GM12878 (cell line): Measurements from ENCODE around the gene ACTR10. TPM values are rescaled to one million over a fixed set of nuclear protein-coding genes. Genes with fewer than 3 reads are reported as not detected.
A peak's percentile ranks its signal among the peaks of the same experiment; 100 is the strongest.

Experiments used
- ATAC-seq: fragments of 200-7000 bp; cut with Tn5 transposase; 3 replicates; pipeline ENCODE4 v1.9.1; 2020; ENCODE audit warnings: mild to moderate bottlenecking, moderate library complexity
- BruUV-seq: library from RNA; stranded (reverse); fragments of 400-500 nt; replicated peaks from 2 replicates; lab custom pipeline; 2021; lab: Mats Ljungman, UMichigan
- CTCF ChIA-PET: fragments of 300-600 bp; sonication (Branson Sonifier 250); formaldehyde crosslinking; extraction: SDS; loops from one replicate; lab custom pipeline; 2021; ENCODE audit warnings: inconsistent platforms; lab: Yijun Ruan, JAX
- POLR2A ChIA-PET: fragments of 350-600 bp; formaldehyde crosslinking; extraction: SDS; loops from one replicate; lab custom pipeline; 2021; ENCODE audit warnings: inconsistent platforms; lab: Charles Lee
- RAD21 ChIA-PET: fragments of 300-600 bp; sonication (Branson Sonifier 250); formaldehyde crosslinking; loops from one replicate; lab custom pipeline; 2023; ENCODE audit warnings: antibody characterized with exemption; ENCODE audit not compliant: unreplicated experiment; lab: Charles Lee
- SMC1A ChIA-PET: fragments of 300-600 bp; sonication (Branson Sonifier 250); formaldehyde crosslinking; loops from one replicate; lab custom pipeline; 2023; ENCODE audit not compliant: unreplicated experiment, uncharacterized antibody; lab: Charles Lee
- DNase-seq: peaks from one replicate; pipeline ENCODE4 v3.0.0-alpha.2; 2011; ENCODE audit warnings: low read depth, low spot score
- FAIRE-seq: peaks from 3 replicates; lab custom pipeline; 2011; peaks lifted over from hg19 to GRCh38; lab: Jason Lieb, UNC
- H2AFZ ChIP-seq: 2 replicates; pipeline ENCODE4 v1.6.0; 2011; ENCODE audit warnings: low read depth, low read length, control low read depth; ENCODE audit not compliant: control insufficient read depth
- H3K27ac ChIP-seq: 2 replicates; pipeline ENCODE4 v1.5.1; 2011; ENCODE audit warnings: control low read depth; ENCODE audit not compliant: control insufficient read depth, insufficient read depth
- H3K27me3 ChIP-seq, 2 experiments: replicated peaks in 1 of 2; 2 replicates each; pipeline versions ENCODE4 v1.6.0 to v1.6.1; 2011; ENCODE audit warnings: low read length in 1 of 2; ENCODE audit not compliant: control insufficient read depth in 2 of 2, insufficient read depth in 2 of 2
- H3K36me3 ChIP-seq, 2 experiments: 2 replicates each; pipeline ENCODE4 v1.5.1; 2011; ENCODE audit warnings: low read length in 1 of 2; ENCODE audit not compliant: control insufficient read depth in 2 of 2, insufficient read depth in 2 of 2
- H3K4me1 ChIP-seq: 2 replicates; pipeline ENCODE4 v1.6.1; 2011; ENCODE audit warnings: mild to moderate bottlenecking, low read length, moderate library complexity, mixed read lengths; ENCODE audit not compliant: control insufficient read depth, insufficient read depth
- H3K4me2 ChIP-seq: 2 replicates; pipeline ENCODE4 v1.6.0; 2011; ENCODE audit warnings: control low read depth; ENCODE audit not compliant: control insufficient read depth, insufficient read depth
- H3K4me3 ChIP-seq: fragments of 200-600 bp; sonication (generic); 2 replicates; pipeline ENCODE4 v1.5.1; 2016
- H3K79me2 ChIP-seq: 2 replicates; pipeline ENCODE4 v1.6.0; 2011; ENCODE audit warnings: low read length; ENCODE audit not compliant: control insufficient read depth, insufficient read depth
- H3K9ac ChIP-seq: 2 replicates; pipeline ENCODE4 v1.8.0; 2011; ENCODE audit warnings: low read length, control low read depth, mixed read lengths; ENCODE audit not compliant: control insufficient read depth, insufficient read depth
- H3K9me3 ChIP-seq: replicated peaks from 3 replicates; pipeline ENCODE4 v1.5.1; 2011; ENCODE audit warnings: mild to moderate bottlenecking, low read length; ENCODE audit not compliant: control insufficient read depth, insufficient read depth
- H4K20me1 ChIP-seq: 2 replicates; pipeline ENCODE4 v1.6.0; 2011; ENCODE audit not compliant: control insufficient read depth, insufficient read depth
- DPF2 ChIP-seq: fragments of 450-650 bp; IDR thresholded peaks from 2 replicates; pipeline ENCODE4 v1.6.1; 2017; ENCODE audit warnings: mild to moderate bottlenecking
- FOS ChIP-seq: IDR thresholded peaks from 3 replicates; pipeline ENCODE4 v1.6.1; 2011; ENCODE audit warnings: borderline replicate concordance; ENCODE audit not compliant: insufficient read length; ENCODE audit errors: extremely low read depth
- FOXK2 ChIP-seq: fragments of 450-650 bp; IDR thresholded peaks from 2 replicates; pipeline ENCODE4 v1.6.1; 2017; ENCODE audit warnings: mild to moderate bottlenecking, moderate library complexity
- HDAC2 ChIP-seq: fragments of 200-600 bp; sonication (generic); IDR thresholded peaks from 2 replicates; pipeline ENCODE4 v1.6.1; 2017
- HDAC6 ChIP-seq: fragments of 200-600 bp; sonication (generic); IDR thresholded peaks from one replicate; pipeline ENCODE4 v1.8.0; 2017; ENCODE audit warnings: antibody characterized with exemption; ENCODE audit not compliant: unreplicated experiment
- IKZF1 ChIP-seq: fragments of 450-650 bp; conservative IDR thresholded peaks from 2 replicates; pipeline ENCODE4 v1.6.1; 2017; ENCODE audit warnings: antibody characterized with exemption, mild to moderate bottlenecking
- NBN ChIP-seq: fragments of 450-650 bp; IDR thresholded peaks from 2 replicates; pipeline ENCODE4 v1.6.1; 2016
- NKRF ChIP-seq: fragments of 450-650 bp; conservative IDR thresholded peaks from 2 replicates; pipeline ENCODE4 v1.6.1; 2017; ENCODE audit warnings: mild to moderate bottlenecking, moderate library complexity
- PAX5 ChIP-seq: IDR thresholded peaks from 2 replicates; pipeline ENCODE4 v1.6.1; 2011; ENCODE audit warnings: low read depth, low read length, borderline replicate concordance
- SMAD1 ChIP-seq: fragments of 450-650 bp; IDR thresholded peaks from 2 replicates; pipeline ENCODE4 v1.6.1; 2018; ENCODE audit warnings: mild to moderate bottlenecking, low read depth; ENCODE audit not compliant: partially characterized antibody
- SRF ChIP-seq, 2 experiments: IDR thresholded peaks; 2 replicates each; pipeline ENCODE4 v1.6.1; 2011; ENCODE audit warnings: low read depth in 2 of 2, low read length in 2 of 2, mild to moderate bottlenecking in 1 of 2, moderate library complexity in 1 of 2
- STAT3 ChIP-seq: IDR thresholded peaks from 2 replicates; pipeline ENCODE4 v1.6.1; 2011; ENCODE audit warnings: low read depth, low read length, improper control_type of control experiment
- WGBS: methylation state at CpG from one replicate; pipeline ENCODE4 v1.1.6; 2016; ENCODE audit warnings: low lambda C conversion rate; ENCODE audit not compliant: insufficient replicate concordance, insufficient coverage; ENCODE audit errors: missing lambda C conversion rate; 5-methylcytosine and 5-hydroxymethylcytosine counted together
- in situ Hi-C: fragments of 300-500 bp; cut with MboI; formaldehyde crosslinking; loops from 9 replicates; pipeline ENCODE4 v1.14.3; 2018; ENCODE audit warnings: mixed read lengths
- intact Hi-C: fragments of 100-400 bp; cut with micrococcal nuclease; formaldehyde crosslinking; loops from one replicate; pipeline ENCODE4 v1.14.2; 2022; ENCODE audit not compliant: unreplicated experiment
- polyA plus RNA-seq, 11 experiments: library from polyadenylated mRNA; depleted of rRNA in 4 of 11; unstranded in 6 of 11; stranded (reverse) in 5 of 11; fragments of >200 nt; fragmentation: Nextera tagmentation in 4 of 11; fragmentation: Illumina TruSeq in 1 of 11; extraction: Ambion mirVana in 4 of 11; extraction: Trizol in 1 of 11; gene quantifications; 1 replicate in 1 of 11; 2 replicates in 10 of 11; pipeline versions ENCODE4 v1.2.1 to v1.2.3, GENCODE V29; 2011 to 2016; ENCODE audit warnings: inconsistent platforms in 2 of 11, missing spikeins in 2 of 11, low read depth in 1 of 11
- total RNA-seq, 4 experiments: library from RNA; depleted of rRNA in 3 of 4; stranded (reverse); fragments of >200 nt in 3 of 4; fragmentation: Illumina TruSeq in 1 of 4; extraction: Trizol in 1 of 4; gene quantifications; 2 replicates each; pipeline versions ENCODE4 v1.2.1 to v1.2.3, GENCODE V29; 2013 to 2021

Gene ACTR10
- total and polyA plus RNA-seq, 10 of the 15 experiments (the other 5 are each of a cell fraction or from before 2014, with no cell fraction given): 26.0 to 74.3 (median 38.9) TPM

GRCh38 chr14:58150243-58150805 is 49.6 kb upstream of the ACTR10 start:
- Histone ChIP-seq H4K20me1 (no peaks in the 10 kb centered on the region), H3K4me2 (no peak overlapping the region), H2AFZ (no peak overlapping the region), H3K79me2 (no peaks in the 10 kb centered on the region), H3K27ac (no peak overlapping the region), H3K9ac (no peak overlapping the region), H3K9me3 (no peaks in the 10 kb centered on the region), H3K4me1 (no peaks in the 10 kb centered on the region; the same call in 1 of the 2 replicates), H3K27me3 (peaks cover 9 to 16% of the 10 kb centered on the region in 2 experiments; a peak in 2 of 4 replicates), H3K4me3 (no peak overlapping the region), H3K36me3 (no peaks in the 10 kb centered on the region)
- CTCF ChIA-PET: no interaction called here
- FAIRE-seq (no peak), DNase-seq (no peak), ATAC-seq (no peak)
- no TSS peak for BruUV-seq
- RAD21 ChIA-PET: no interaction called here
- intact Hi-C loops (no loop called here), in situ Hi-C loops (no loop called here)
- TF ChIP-seq NBN (no peak), SRF (IDR thresholded peaks at IDR 0.05; ENCODE audit: low read depth in 2 of 2, low read length in 2 of 2) (no peak)
- SMC1A ChIA-PET: no interaction called here
- POLR2A ChIA-PET: no interaction called here
- WGBS: 62% methylated on average over 6 of the region's 6 CpGs

GRCh38 chr14:58151133-58152013 is 48.6 kb upstream of the ACTR10 start:
- H3K9ac ChIP-seq: no peak overlapping the region
- TF ChIP-seq NKRF (no peak), IKZF1 (no peak), HDAC2 (peak; percentile 77; the same call in 1 of the 2 replicates), FOS (no peak), STAT3 (no peak), DPF2 (0 out of 2 replicates have a peak, but pooled peaks have one; percentile 26), SMAD1 (no peak), FOXK2 (no peak), HDAC6 (peak; percentile 99), PAX5 (no peak)
- WGBS: 5% methylated on average over 56 of the region's 56 CpGs
- peak overlapping the region; percentile 56 for H3K4me3 ChIP-seq
- no peaks in the 10 kb centered on the region for H3K9me3 ChIP-seq
- peaks cover 9 to 16% of the 10 kb centered on the region in 2 experiments; a peak in 2 of 4 replicates for H3K27me3 ChIP-seq
- DNase-seq: no peak
- in situ Hi-C loops (no loop called here), intact Hi-C loops (no loop called here)
- H3K27ac ChIP-seq: no peak overlapping the region
- H2AFZ ChIP-seq: no peak overlapping the region
- ATAC-seq: peak; percentile 68
- no peaks in the 10 kb centered on the region; the same call in 1 of the 2 replicates for H3K4me1 ChIP-seq
- BruUV-seq: no TSS peak
- ChIA-PET RAD21 (no interaction called here), POLR2A (no interaction called here), CTCF (no interaction called here), SMC1A (no interaction called here)
- no peaks in the 10 kb centered on the region for H3K79me2 ChIP-seq
- FAIRE-seq: no peak
- peak overlapping the region; percentile 94 for H3K4me2 ChIP-seq
- no peaks in the 10 kb centered on the region for H4K20me1 ChIP-seq
- H3K36me3 ChIP-seq: no peaks in the 10 kb centered on the region
